Epithelial cell of esophagus (primary cell): ENCODE measurements around the gene STIM1.
A peak's percentile ranks its signal among the peaks of the same experiment; 100 is the strongest.

Experiments
- DNase-seq: peaks from one replicate; pipeline ENCODE4 v3.0.0; 2010; ENCODE audit warnings: low read depth
- H3K4me3 ChIP-seq: 2 replicates; pipeline ENCODE4 v1.5.1; 2011; ENCODE audit warnings: mild to moderate bottlenecking, low read length, control low read depth
- TF ChIP-seq, protein P1 (sequence below): IDR thresholded peaks from 2 replicates; pipeline ENCODE4 v1.5.1; 2011; ENCODE audit warnings: low read depth, mild to moderate bottlenecking, low read length, control low read depth, inconsistent platforms; ENCODE audit not compliant: insufficient read depth; ENCODE audit errors: missing control alignments

Gene STIM1

DNA sequence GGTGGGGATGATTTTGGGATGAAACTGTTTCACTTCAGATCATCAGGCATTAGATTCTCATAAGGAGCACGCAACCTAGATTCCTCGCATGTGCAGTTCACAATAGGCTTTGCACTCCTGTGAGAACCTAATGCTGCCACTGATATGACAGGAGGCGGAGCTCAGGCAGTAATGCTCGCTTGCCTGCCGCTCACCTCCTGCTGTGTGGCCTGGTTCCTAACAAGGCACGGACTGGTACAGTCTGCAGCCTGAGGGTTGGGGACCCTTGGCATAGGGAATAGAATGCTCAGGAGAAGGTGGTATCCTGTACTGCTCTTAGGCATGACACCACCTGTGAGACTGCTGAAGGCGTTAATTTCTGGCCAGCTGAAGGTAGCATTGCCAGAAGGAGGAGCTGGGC lies 47.0 kb downstream of the STIM1 start:
- DNase-seq = no peak
- TF ChIP-seq, protein P1, sequence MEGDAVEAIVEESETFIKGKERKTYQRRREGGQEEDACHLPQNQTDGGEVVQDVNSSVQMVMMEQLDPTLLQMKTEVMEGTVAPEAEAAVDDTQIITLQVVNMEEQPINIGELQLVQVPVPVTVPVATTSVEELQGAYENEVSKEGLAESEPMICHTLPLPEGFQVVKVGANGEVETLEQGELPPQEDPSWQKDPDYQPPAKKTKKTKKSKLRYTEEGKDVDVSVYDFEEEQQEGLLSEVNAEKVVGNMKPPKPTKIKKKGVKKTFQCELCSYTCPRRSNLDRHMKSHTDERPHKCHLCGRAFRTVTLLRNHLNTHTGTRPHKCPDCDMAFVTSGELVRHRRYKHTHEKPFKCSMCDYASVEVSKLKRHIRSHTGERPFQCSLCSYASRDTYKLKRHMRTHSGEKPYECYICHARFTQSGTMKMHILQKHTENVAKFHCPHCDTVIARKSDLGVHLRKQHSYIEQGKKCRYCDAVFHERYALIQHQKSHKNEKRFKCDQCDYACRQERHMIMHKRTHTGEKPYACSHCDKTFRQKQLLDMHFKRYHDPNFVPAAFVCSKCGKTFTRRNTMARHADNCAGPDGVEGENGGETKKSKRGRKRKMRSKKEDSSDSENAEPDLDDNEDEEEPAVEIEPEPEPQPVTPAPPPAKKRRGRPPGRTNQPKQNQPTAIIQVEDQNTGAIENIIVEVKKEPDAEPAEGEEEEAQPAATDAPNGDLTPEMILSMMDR = no peak
- H3K4me3 ChIP-seq = no peak overlapping the region

DNA sequence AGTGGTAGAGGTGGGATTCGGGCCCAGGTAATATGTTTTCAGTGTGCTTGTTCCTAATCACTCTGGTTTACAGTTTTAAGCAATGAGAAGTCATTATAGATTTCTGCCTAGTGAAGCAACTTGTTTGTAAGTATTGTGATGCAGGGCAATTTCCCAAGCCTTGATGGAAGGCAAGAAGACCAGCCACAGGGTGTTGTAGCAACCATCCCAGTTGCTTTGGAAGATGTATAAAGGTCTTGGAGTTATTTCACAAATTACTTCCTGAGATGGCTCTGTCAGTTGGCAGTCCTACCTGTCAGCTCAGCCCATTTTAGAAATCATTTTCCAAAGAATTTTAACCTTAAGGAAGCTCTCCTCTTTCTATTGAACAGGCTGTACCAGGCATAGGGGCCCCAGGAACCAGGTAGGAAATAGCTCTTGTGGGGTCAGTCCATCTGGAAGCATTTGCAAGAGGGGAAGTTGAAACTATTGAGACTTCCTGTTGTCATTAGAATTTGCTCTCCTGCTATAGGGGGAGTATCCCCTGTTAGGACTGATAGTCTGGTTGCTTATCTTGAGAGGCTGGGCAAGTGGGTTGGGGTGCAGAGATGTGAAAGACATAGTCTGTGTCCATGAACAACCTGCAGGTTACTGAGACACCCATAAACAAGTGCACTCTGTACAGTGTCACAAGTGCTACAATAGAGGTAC lies 47.9 kb downstream of the STIM1 start:
- no peak overlapping the region for H3K4me3 ChIP-seq
- TF ChIP-seq, protein P1 = no peak
- no peak for DNase-seq

DNA sequence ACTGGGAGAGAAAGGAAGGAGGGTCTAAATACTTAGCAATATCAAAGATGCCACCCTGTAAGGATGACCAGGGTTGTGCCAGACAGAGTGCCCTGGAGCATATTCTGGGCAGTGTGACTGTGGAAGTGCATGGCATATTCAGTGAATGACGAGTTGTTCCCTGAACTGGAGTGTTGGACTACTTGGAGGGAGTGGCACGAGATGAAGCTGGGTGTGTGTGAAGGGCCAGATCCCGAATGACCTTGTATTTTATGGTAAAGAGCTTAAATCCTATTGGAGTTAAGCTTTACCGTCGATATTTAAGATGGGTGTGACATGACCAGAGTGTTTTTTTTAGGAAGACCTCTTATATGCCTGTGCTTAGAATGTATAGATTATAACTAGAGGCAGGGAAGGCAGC lies 48.8 kb downstream of the STIM1 start:
- no peak overlapping the region for H3K4me3 ChIP-seq
- DNase-seq = peak; percentile 56
- TF ChIP-seq, protein P1 = no peak

DNA sequence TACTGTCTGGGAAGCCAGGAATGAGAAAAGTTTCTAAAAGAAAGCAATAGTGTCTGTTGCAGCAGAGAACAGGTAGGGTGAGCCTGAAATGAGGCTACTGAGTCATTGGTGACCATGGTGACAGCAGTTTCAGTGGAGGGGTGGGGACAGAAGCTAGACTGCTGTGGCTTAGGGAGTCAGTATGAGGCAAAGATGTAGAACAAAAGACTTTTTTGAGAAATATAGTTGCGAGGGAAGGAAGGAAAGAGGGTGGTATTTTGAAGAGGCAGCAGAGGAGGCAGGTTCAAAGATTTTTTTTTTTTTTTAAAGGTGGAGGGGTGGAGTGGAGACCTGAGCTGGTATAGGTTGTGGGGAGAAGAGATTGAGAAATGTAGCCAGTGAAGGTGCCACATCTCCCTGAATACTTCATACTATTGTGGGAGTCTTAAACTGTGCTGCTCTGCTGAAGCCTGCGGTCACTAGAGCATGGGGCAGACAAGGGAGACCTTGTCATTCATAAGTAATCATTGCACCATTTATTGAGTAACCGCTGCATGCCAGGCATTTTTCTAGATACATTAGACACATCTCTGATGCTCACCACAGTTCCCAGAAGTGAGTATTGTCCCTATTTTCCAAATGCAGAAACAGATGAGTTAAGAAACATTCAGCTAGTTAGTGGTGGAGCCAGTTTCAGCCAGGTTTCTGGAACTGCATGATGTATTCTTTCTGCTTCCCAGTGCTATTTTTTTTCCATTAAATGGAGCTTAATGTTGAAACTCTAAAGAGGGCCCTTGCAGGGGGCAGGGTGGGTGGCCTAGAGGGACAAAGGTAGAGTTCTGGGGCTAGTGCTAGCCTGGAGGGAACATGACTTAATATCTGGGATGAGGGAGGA lies 49.9 kb downstream of the STIM1 start:
- no peak overlapping the region for H3K4me3 ChIP-seq
- TF ChIP-seq, protein P1 = no peak
- DNase-seq = peak; percentile 91

DNA sequence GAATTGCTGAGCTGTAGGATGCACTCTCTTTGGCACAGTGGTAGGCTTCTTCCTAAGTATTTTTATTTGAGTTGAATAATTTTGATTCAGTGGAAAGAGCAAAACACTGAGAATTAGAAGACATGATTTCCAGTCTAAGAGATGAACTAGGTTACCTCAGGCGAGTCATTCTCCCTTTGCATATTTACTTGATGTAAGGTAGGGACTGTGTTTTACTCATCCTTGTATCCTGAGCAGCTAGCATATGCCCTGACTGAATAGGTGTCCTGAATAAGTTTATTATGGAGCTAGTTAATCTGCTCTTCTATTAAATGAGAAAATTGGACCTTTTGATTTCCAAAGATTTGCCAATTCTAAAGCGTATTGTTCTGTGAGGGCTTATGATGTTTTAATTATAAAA lies 50.7 kb downstream of the STIM1 start:
- H3K4me3 ChIP-seq = no peak overlapping the region
- TF ChIP-seq, protein P1 = no peak
- peak; percentile 76 for DNase-seq

DNA sequence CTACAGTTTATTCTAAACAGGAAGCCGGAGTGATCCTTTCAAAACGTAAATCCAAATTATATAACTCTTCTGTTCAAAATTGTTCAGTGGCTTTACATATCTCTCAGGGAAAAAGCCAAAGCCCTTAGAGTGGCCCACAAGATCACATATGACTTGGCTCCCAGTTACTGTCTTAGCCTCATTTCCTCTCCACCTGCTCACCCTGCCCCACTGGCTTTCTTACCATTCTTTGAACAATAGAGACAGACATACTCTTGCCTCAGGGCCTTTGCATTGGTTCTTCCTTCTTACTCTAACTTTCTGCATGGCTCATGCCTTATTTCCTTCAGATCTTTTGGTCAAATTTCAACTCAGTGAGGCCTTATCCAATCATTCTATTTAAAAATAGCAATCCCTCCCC lies 52.1 kb downstream of the STIM1 start:
- peak; percentile 75 for DNase-seq
- no peak overlapping the region for H3K4me3 ChIP-seq
- TF ChIP-seq, protein P1 = no peak
